Measurements from ENCODE around the gene CHMP1A. TPM values are rescaled to one million over a fixed set of nuclear protein-coding genes. Genes with fewer than 3 reads are reported as not detected.
"Not testable (repeated sequence)": the region's sequence is repeated elsewhere in the genome, so short reads cannot be mapped to it uniquely, and the experiment has no call there.

Gene CHMP1A
- total RNA-seq, 1 donor, result 110 TPM

DNA sequence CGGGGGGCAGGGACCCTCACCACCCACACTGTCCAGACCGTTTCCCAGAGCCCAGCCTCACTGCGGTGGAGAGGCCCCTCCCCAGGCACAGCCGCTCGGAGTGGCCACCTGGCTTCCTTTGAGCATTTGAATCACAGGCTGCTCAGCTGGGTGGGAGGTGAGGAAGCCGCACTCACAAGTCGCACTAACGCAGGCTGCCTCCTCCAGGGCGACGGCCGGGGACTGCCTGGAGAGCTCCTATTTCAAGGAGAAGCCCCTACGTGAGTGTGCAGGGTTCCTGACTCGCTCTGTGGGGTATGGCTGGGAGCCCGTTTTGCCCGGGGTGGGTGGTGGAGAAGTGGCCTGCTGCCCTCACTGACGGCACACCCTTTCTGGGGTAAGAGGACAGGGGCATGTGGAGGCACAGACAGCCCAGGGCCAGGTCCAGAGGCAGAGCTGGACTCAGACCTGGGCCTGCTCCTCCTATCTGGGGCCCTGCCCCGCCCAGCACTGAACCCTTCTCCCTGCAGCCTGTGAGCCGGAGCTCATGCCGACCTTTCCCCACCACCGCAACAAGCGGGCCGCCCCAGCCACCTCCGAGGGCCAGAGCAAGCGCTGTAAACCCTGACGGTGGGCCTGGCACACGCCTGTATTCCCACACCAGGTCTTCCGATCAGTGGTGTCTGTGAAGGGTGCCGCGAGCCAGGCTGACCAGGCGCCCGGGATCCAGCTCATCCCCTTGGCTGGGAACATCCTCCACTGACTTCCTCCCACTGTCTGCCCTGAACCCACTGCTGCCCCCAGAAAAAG lies 37.8 kb upstream of the CHMP1A start:
- Histone ChIP-seq H3K4me1 (ENCODE audit: insufficient read depth, low read length) (peaks cover 2% of the 10 kb centered on the region), H4K20me1 (ENCODE audit: insufficient read depth, low read length) (peaks cover 17% of the 10 kb centered on the region), H2AFZ (ENCODE audit: low read length) (no peak overlapping the region), H3K27ac (ENCODE audit: low read depth, low read length) (no peak overlapping the region), H3K9me3 (ENCODE audit: low read depth, low read length) (no peaks in the 10 kb centered on the region), H3K4me2 (ENCODE audit: insufficient read depth, low read length) (no peak overlapping the region), H3K27me3 (ENCODE audit: insufficient read depth, low read length) (no peaks in the 10 kb centered on the region), H3K36me3 (ENCODE audit: insufficient read depth, low read length) (peaks cover 30% of the 10 kb centered on the region), H3K4me3 (ENCODE audit: insufficient read depth, low read length) (no peak overlapping the region), H3K79me2 (ENCODE audit: insufficient read depth, low read length) (peaks cover 2% of the 10 kb centered on the region)
- no peak for TF ChIP-seq CTCF (IDR thresholded peaks at IDR 0.05; ENCODE audit: extremely low read depth, low read depth, low read length)
- DNase-seq (ENCODE audit: insufficient read length, low spot score, missing footprints), result peak; percentile 90

- not testable (repeated sequence) for DNase-seq (ENCODE audit: insufficient read length, low spot score, missing footprints); H3K4me3 ChIP-seq (ENCODE audit: insufficient read depth, low read length); H3K4me1 ChIP-seq (ENCODE audit: insufficient read depth, low read length); H3K4me2 ChIP-seq (ENCODE audit: insufficient read depth, low read length); H2AFZ ChIP-seq (ENCODE audit: low read length); H3K27me3 ChIP-seq (ENCODE audit: insufficient read depth, low read length); H3K27ac ChIP-seq (ENCODE audit: low read depth, low read length); H3K79me2 ChIP-seq (ENCODE audit: insufficient read depth, low read length); H3K9me3 ChIP-seq (ENCODE audit: low read depth, low read length)
- H3K36me3 ChIP-seq (ENCODE audit: insufficient read depth, low read length), result peaks cover 35% of the 10 kb centered on the region
- peaks cover 15% of the 10 kb centered on the region for H4K20me1 ChIP-seq (ENCODE audit: insufficient read depth, low read length)
Observed at GRCh38 chr16:89694784-89695085, 37.2 kb upstream of the CHMP1A start.

- DNase-seq (ENCODE audit: insufficient read length, low spot score, missing footprints), result peak; percentile 70
- H3K36me3 ChIP-seq (ENCODE audit: insufficient read depth, low read length), result peaks cover 39% of the 10 kb centered on the region
- TF ChIP-seq CTCF (IDR thresholded peaks at IDR 0.05; ENCODE audit: extremely low read depth, low read depth, low read length), result no peak
Observed at GRCh38 chr16:89693931-89694783, 36.6 kb upstream of the CHMP1A start.

DNA sequence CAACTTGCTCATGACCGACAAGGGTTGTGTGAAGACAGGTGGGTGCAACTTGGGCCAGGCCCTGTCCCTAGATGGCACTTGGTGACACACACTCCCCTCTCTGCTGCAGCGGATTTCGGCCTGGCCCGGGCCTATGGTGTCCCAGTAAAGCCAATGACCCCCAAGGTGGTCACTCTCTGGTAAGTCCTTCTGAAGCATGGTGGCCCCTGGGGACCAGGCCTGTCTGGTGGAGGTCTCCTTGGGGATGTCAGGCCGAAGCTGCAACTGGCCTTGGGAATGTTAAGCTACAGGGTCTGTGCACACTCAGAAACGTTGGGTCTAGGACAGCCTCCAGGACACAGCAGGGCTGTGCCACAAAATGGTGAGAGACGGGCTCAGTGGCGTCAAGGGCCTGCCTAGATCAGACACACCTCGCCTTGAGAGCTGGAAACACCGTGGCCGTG lies 35.8 kb upstream of the CHMP1A start:
- Histone ChIP-seq H3K4me2 (ENCODE audit: insufficient read depth, low read length) (no peak overlapping the region), H3K36me3 (ENCODE audit: insufficient read depth, low read length) (peaks cover 45% of the 10 kb centered on the region), H3K4me3 (ENCODE audit: insufficient read depth, low read length) (no peak overlapping the region), H3K27me3 (ENCODE audit: insufficient read depth, low read length) (no peaks in the 10 kb centered on the region), H3K79me2 (ENCODE audit: insufficient read depth, low read length) (peaks cover 14% of the 10 kb centered on the region), H4K20me1 (ENCODE audit: insufficient read depth, low read length) (peaks cover 15% of the 10 kb centered on the region), H3K9me3 (ENCODE audit: low read depth, low read length) (no peaks in the 10 kb centered on the region), H3K4me1 (ENCODE audit: insufficient read depth, low read length) (no peaks in the 10 kb centered on the region), H3K27ac (ENCODE audit: low read depth, low read length) (no peak overlapping the region), H2AFZ (ENCODE audit: low read length) (no peak overlapping the region)
- TF ChIP-seq CTCF (IDR thresholded peaks at IDR 0.05; ENCODE audit: extremely low read depth, low read depth, low read length), result no peak
- DNase-seq (ENCODE audit: insufficient read length, low spot score, missing footprints), result peak; percentile 82

More at GRCh38 chr16:89693931-89694783, 36.6 kb upstream of the CHMP1A start:
- no peaks in the 10 kb centered on the region for H3K4me1 ChIP-seq (ENCODE audit: insufficient read depth, low read length)
- no peaks in the 10 kb centered on the region for H3K9me3 ChIP-seq (ENCODE audit: low read depth, low read length)
- no peak overlapping the region for H3K27ac ChIP-seq (ENCODE audit: low read depth, low read length)
- H3K4me2 ChIP-seq (ENCODE audit: insufficient read depth, low read length), result no peak overlapping the region
- H3K79me2 ChIP-seq (ENCODE audit: insufficient read depth, low read length), result peaks cover 7% of the 10 kb centered on the region
- no peaks in the 10 kb centered on the region for H3K27me3 ChIP-seq (ENCODE audit: insufficient read depth, low read length)
- H3K4me3 ChIP-seq (ENCODE audit: insufficient read depth, low read length), result no peak overlapping the region
- no peak overlapping the region for H2AFZ ChIP-seq (ENCODE audit: low read length)
- peaks cover 11% of the 10 kb centered on the region for H4K20me1 ChIP-seq (ENCODE audit: insufficient read depth, low read length)
